Stimulated activated CD4-positive, alpha-beta T cell treated with anti-CD3 and anti-CD28 coated beads, Interleukin-15, amount 100 ng/mL, for 48 hours (primary cell): ENCODE results near the gene SPATA31E1.

Experiments used
- DNase-seq, 2 donors: peaks; one replicate each; pipeline ENCODE4 v3.0.0-alpha.2; 2020; ENCODE audit warnings: low read depth in 2 of 2

The SPATA31E1 gene

GRCh38 chr9:87863882-87864465 lies 18.7 kb upstream of the SPATA31E1 start:
- DNase-seq = no peak

- DNase-seq = no peak
Observed at GRCh38 chr9:87864915-87865314, 17.8 kb upstream of the SPATA31E1 start.

- DNase-seq = no peak
Observed at GRCh38 chr9:87865626-87866025, 17.1 kb upstream of the SPATA31E1 start.

GRCh38 chr9:87867391-87867790 lies 15.3 kb upstream of the SPATA31E1 start:
- DNase-seq = no peak

GRCh38 chr9:87868175-87868574 lies 14.5 kb upstream of the SPATA31E1 start:
- DNase-seq = no peak

- DNase-seq = no peak
Observed at GRCh38 chr9:87868635-87869034, 14.0 kb upstream of the SPATA31E1 start.

GRCh38 chr9:87869082-87869481 lies 13.6 kb upstream of the SPATA31E1 start:
- DNase-seq = no peak

- DNase-seq = no peak
Observed at GRCh38 chr9:87871425-87872078, 11.1 kb upstream of the SPATA31E1 start.

- DNase-seq = no peak
Observed at GRCh38 chr9:87872079-87872624, 10.5 kb upstream of the SPATA31E1 start.

GRCh38 chr9:87873607-87874303 lies 8.9 kb upstream of the SPATA31E1 start:
- no peak for DNase-seq

GRCh38 chr9:87874304-87874623 lies 8.4 kb upstream of the SPATA31E1 start:
- no peak for DNase-seq

- DNase-seq = no peak
Observed at GRCh38 chr9:87875060-87875459, 7.6 kb upstream of the SPATA31E1 start.

- DNase-seq = no peak
Observed at GRCh38 chr9:87875831-87876545, 6.7 kb upstream of the SPATA31E1 start.

- no peak for DNase-seq
Observed at GRCh38 chr9:87876708-87877107, 6.0 kb upstream of the SPATA31E1 start.

- DNase-seq = no peak
Observed at GRCh38 chr9:87878989-87879511, 3.6 kb upstream of the SPATA31E1 start.

GRCh38 chr9:87880116-87880515 lies 2.6 kb upstream of the SPATA31E1 start:
- no peak for DNase-seq

GRCh38 chr9:87880683-87881082 lies 2.0 kb upstream of the SPATA31E1 start:
- DNase-seq = no peak

GRCh38 chr9:87883274-87883673 lies 597 bp downstream of the SPATA31E1 start:
- no peak for DNase-seq

GRCh38 chr9:87883990-87884389 lies 1.3 kb downstream of the SPATA31E1 start:
- DNase-seq = no peak

GRCh38 chr9:87884578-87885459 lies 2.1 kb downstream of the SPATA31E1 start:
- DNase-seq = no peak
